SK-N-SH treated with all-trans-retinoic acid at 6 μM for 48 hours (cell line): ENCODE results near the gene LTBP1.

Experiments used
- ATAC-seq: fragments of 200-7000 bp; cut with Tn5 transposase; 3 replicates; pipeline ENCODE4 v1.9.1; 2020; ENCODE audit warnings: mild to moderate bottlenecking, moderate library complexity
- ARNTL ChIP-seq: fragments of 450-650 bp; formaldehyde crosslinking; IDR thresholded peaks from 2 replicates; pipeline ENCODE4 v1.5.0; 2020; ENCODE audit warnings: low read depth, mild to moderate bottlenecking, moderate library complexity, borderline replicate concordance
- BACH2 ChIP-seq: fragments of 250-450 bp; sonication (Bioruptor Pico); IDR thresholded peaks from 2 replicates; pipeline ENCODE4 v1.9.0; 2021; ENCODE audit warnings: mild to moderate bottlenecking, borderline replicate concordance
- CSDC2 ChIP-seq: fragments of 250-450 bp; sonication (Bioruptor Pico); IDR thresholded peaks from 2 replicates; pipeline ENCODE4 v1.5.0; 2020; ENCODE audit warnings: mild to moderate bottlenecking, moderate library complexity
- ESRRG ChIP-seq: fragments of 250-450 bp; sonication (Bioruptor Pico); IDR thresholded peaks from 2 replicates; pipeline ENCODE4 v1.6.1; 2021; ENCODE audit warnings: mild to moderate bottlenecking
- ISL1 ChIP-seq: fragments of 250-450 bp; sonication (Bioruptor Pico); IDR thresholded peaks from 2 replicates; pipeline ENCODE4 v2.1.2; 2022; ENCODE audit warnings: mild to moderate bottlenecking, moderate library complexity
- OSR1 ChIP-seq: fragments of 250-450 bp; sonication (Bioruptor Pico); IDR thresholded peaks from 2 replicates; pipeline ENCODE4 v1.8.0; 2022; ENCODE audit warnings: moderate library complexity, mild to moderate bottlenecking, inconsistent platforms
- PPARA ChIP-seq: fragments of 250-450 bp; sonication (Bioruptor Pico); IDR thresholded peaks from 2 replicates; pipeline ENCODE4 v1.5.0; 2020; ENCODE audit warnings: mild to moderate bottlenecking, borderline replicate concordance
- RARB ChIP-seq: fragments of 250-450 bp; sonication (Bioruptor Pico); IDR thresholded peaks from 2 replicates; pipeline ENCODE4 v1.8.0; 2021; ENCODE audit warnings: mild to moderate bottlenecking, moderate library complexity
- TCF4 ChIP-seq: fragments of 250-450 bp; sonication (Bioruptor Pico); IDR thresholded peaks from 2 replicates; pipeline ENCODE4 v1.8.0; 2021; ENCODE audit warnings: mild to moderate bottlenecking, moderate library complexity, borderline replicate concordance
- TOX ChIP-seq: fragments of 250-450 bp; sonication (Bioruptor Pico); IDR thresholded peaks from 2 replicates; pipeline ENCODE4 v1.8.0; 2021; ENCODE audit warnings: mild to moderate bottlenecking, moderate library complexity, borderline replicate concordance
- ZC3H10 ChIP-seq: fragments of 250-450 bp; sonication (Bioruptor Pico); IDR thresholded peaks from 2 replicates; pipeline ENCODE4 v1.5.1; 2021; ENCODE audit warnings: mild to moderate bottlenecking, moderate library complexity
- ZFP30 ChIP-seq: fragments of 450-650 bp; formaldehyde crosslinking; IDR thresholded peaks from 2 replicates; pipeline ENCODE4 v1.5.0; 2022; ENCODE audit warnings: mild to moderate bottlenecking, moderate library complexity
- ZNF565 ChIP-seq: fragments of 450-650 bp; formaldehyde crosslinking; conservative IDR thresholded peaks from 2 replicates; pipeline ENCODE4 v1.5.0; 2020; ENCODE audit warnings: low read depth, mild to moderate bottlenecking, moderate library complexity
- ZNF70 ChIP-seq: fragments of 450-650 bp; formaldehyde crosslinking; IDR thresholded peaks from 2 replicates; pipeline ENCODE4 v1.5.0; 2020; ENCODE audit warnings: mild to moderate bottlenecking, moderate library complexity
- ZNF8 ChIP-seq: fragments of 450-650 bp; formaldehyde crosslinking; IDR thresholded peaks from 2 replicates; pipeline ENCODE4 v1.5.0; 2020; ENCODE audit warnings: mild to moderate bottlenecking, moderate library complexity
- TF ChIP-seq, protein P1 (sequence below): fragments of 250-450 bp; sonication (Bioruptor Pico); IDR thresholded peaks from 2 replicates; pipeline ENCODE4 v1.5.0; 2020; ENCODE audit warnings: mild to moderate bottlenecking, moderate library complexity
- TF ChIP-seq, protein P2 (sequence below): fragments of 250-450 bp; sonication (Bioruptor Pico); IDR thresholded peaks from 2 replicates; pipeline ENCODE4 v1.8.0; 2020; ENCODE audit warnings: mild to moderate bottlenecking, moderate library complexity, borderline replicate concordance
- TF ChIP-seq, protein P3 (sequence below): fragments of 250-450 bp; sonication (Bioruptor Pico); IDR thresholded peaks from 2 replicates; pipeline ENCODE4 v1.5.1; 2020; ENCODE audit warnings: low read depth, mild to moderate bottlenecking, moderate library complexity
- TF ChIP-seq, protein P4 (sequence below): fragments of 250-450 bp; sonication (Bioruptor Pico); IDR thresholded peaks from 2 replicates; pipeline ENCODE4 v1.5.1; 2021; ENCODE audit warnings: mild to moderate bottlenecking, moderate library complexity

The LTBP1 gene

DNA sequence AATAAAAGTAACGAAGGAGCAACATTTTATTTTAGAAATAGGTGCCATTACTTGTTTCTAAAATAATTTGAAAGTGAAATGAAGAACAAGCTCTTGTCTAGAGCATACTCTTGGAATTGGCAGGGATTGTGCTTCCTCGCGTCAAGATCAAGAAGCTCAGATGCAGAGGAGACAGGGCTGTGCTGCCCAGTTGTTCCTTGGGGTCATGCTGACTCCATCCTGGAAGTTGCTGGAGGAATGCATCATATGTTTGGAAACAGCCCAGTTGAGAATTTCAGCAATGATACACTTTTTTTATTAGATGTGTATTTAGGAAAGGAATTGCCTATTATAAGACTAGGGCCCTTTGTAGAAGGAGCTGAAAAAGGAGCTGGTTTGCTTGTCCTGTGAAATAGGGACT, 17.2 kb downstream of the LTBP1 start:
- TF ChIP-seq TOX (CRISPR knock-in tag) (no peak), ZC3H10 (CRISPR knock-in tag) (no peak), ZNF565 (CRISPR knock-in tag) (no peak), ZNF8 (CRISPR knock-in tag) (no peak), ESRRG (CRISPR knock-in tag) (no peak), OSR1 (CRISPR knock-in tag) (no peak), BACH2 (no peak), CSDC2 (CRISPR knock-in tag) (no peak), ZFP30 (no peak), TCF4 (no peak), ZNF70 (CRISPR knock-in tag) (no peak)
- TF ChIP-seq, protein P1, sequence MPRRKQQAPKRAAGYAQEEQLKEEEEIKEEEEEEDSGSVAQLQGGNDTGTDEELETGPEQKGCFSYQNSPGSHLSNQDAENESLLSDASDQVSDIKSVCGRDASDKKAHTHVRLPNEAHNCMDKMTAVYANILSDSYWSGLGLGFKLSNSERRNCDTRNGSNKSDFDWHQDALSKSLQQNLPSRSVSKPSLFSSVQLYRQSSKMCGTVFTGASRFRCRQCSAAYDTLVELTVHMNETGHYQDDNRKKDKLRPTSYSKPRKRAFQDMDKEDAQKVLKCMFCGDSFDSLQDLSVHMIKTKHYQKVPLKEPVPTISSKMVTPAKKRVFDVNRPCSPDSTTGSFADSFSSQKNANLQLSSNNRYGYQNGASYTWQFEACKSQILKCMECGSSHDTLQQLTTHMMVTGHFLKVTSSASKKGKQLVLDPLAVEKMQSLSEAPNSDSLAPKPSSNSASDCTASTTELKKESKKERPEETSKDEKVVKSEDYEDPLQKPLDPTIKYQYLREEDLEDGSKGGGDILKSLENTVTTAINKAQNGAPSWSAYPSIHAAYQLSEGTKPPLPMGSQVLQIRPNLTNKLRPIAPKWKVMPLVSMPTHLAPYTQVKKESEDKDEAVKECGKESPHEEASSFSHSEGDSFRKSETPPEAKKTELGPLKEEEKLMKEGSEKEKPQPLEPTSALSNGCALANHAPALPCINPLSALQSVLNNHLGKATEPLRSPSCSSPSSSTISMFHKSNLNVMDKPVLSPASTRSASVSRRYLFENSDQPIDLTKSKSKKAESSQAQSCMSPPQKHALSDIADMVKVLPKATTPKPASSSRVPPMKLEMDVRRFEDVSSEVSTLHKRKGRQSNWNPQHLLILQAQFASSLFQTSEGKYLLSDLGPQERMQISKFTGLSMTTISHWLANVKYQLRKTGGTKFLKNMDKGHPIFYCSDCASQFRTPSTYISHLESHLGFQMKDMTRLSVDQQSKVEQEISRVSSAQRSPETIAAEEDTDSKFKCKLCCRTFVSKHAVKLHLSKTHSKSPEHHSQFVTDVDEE (CRISPR knock-in tag), result no peak
- TF ChIP-seq, protein P2, sequence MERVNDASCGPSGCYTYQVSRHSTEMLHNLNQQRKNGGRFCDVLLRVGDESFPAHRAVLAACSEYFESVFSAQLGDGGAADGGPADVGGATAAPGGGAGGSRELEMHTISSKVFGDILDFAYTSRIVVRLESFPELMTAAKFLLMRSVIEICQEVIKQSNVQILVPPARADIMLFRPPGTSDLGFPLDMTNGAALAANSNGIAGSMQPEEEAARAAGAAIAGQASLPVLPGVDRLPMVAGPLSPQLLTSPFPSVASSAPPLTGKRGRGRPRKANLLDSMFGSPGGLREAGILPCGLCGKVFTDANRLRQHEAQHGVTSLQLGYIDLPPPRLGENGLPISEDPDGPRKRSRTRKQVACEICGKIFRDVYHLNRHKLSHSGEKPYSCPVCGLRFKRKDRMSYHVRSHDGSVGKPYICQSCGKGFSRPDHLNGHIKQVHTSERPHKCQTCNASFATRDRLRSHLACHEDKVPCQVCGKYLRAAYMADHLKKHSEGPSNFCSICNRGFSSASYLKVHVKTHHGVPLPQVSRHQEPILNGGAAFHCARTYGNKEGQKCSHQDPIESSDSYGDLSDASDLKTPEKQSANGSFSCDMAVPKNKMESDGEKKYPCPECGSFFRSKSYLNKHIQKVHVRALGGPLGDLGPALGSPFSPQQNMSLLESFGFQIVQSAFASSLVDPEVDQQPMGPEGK (CRISPR knock-in tag), result no peak
- TF ChIP-seq, protein P3, sequence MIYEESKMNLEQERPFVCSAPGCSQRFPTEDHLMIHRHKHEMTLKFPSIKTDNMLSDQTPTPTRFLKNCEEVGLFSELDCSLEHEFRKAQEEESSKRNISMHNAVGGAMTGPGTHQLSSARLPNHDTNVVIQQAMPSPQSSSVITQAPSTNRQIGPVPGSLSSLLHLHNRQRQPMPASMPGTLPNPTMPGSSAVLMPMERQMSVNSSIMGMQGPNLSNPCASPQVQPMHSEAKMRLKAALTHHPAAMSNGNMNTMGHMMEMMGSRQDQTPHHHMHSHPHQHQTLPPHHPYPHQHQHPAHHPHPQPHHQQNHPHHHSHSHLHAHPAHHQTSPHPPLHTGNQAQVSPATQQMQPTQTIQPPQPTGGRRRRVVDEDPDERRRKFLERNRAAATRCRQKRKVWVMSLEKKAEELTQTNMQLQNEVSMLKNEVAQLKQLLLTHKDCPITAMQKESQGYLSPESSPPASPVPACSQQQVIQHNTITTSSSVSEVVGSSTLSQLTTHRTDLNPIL, result no peak
- ATAC-seq, result peak; percentile 56; the same call in 2 of the 3 replicates

DNA sequence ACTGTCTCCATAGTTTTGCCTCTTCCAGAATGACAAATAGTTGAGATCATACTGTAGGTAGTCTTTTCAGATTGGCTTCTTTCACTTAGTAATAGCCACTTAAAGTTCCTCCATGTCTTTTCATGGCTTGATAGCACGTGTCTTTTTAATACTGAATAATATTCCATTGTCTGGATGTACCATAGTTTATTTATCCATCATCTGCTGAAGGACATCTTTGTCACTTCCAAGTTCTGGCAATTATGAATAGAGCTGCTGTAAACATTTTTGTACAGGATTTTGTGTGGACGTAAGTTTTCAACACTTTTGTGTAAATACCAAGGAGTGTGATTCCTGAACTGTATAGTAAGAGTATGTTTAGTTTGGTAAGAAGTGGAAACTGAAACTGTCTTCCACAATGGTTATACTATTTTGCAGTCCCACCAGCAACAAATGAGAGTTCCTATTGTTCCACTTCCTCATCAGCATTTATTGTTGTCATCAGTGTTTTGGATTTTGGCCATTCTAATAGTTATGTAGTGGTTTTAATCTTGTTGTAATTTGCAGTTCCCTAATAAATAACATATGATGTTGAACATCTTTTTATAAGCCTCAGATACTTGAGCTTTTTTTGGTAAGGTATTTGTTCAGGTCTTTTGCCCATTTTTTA, 18.9 kb downstream of the LTBP1 start:
- no peak for TF ChIP-seq RARB (CRISPR knock-in tag)
- TF ChIP-seq ISL1 (CRISPR knock-in tag), result no peak
- TF ChIP-seq, protein P4, sequence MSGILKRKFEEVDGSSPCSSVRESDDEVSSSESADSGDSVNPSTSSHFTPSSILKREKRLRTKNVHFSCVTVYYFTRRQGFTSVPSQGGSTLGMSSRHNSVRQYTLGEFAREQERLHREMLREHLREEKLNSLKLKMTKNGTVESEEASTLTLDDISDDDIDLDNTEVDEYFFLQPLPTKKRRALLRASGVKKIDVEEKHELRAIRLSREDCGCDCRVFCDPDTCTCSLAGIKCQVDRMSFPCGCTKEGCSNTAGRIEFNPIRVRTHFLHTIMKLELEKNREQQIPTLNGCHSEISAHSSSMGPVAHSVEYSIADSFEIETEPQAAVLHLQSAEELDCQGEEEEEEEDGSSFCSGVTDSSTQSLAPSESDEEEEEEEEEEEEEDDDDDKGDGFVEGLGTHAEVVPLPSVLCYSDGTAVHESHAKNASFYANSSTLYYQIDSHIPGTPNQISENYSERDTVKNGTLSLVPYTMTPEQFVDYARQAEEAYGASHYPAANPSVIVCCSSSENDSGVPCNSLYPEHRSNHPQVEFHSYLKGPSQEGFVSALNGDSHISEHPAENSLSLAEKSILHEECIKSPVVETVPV (CRISPR knock-in tag), result no peak
- TF ChIP-seq ARNTL (CRISPR knock-in tag), result no peak
- peak; percentile 69; the same call in 1 of the 2 replicates for TF ChIP-seq ZNF8 (CRISPR knock-in tag)
- no peak for TF ChIP-seq PPARA (CRISPR knock-in tag)
- TF ChIP-seq, protein P1 (CRISPR knock-in tag), result no peak
- TF ChIP-seq, all 23 proteins: peak for 1
- ATAC-seq, result no peak
